ENCODE results near the gene MAGI2. TPM values are rescaled to one million over a fixed set of nuclear protein-coding genes. Genes with fewer than 3 reads are reported as not detected.

The MAGI2 gene
- total and polyA plus RNA-seq, 2 experiments from 2014 or later = 10.4 to 26.4 TPM

- H3K36me3 Mint-ChIP-seq (ENCODE audit: low read depth) = no peaks in the 10 kb centered on the region
- ATAC-seq = no peak
- H3K4me3 ChIP-seq = no peak overlapping the region
Observed at GRCh38 chr7:79130715-79131114, 322.8 kb downstream of the MAGI2 start.

GRCh38 chr7:79124331-79124730, 329.1 kb downstream of the MAGI2 start:
- H2AFZ ChIP-seq = no peak overlapping the region
- H3K4me2 ChIP-seq = no peak overlapping the region
- no peaks in the 10 kb centered on the region for H3F3A ChIP-seq (replicated peaks; ENCODE audit: low read depth)
- Mint-ChIP-seq H3K27ac (no peak overlapping the region), H3K36me3 (ENCODE audit: low read depth) (no peaks in the 10 kb centered on the region), H3K4me3 (no peak overlapping the region), H3K9me3 (no peaks in the 10 kb centered on the region), H3K4me1 (no peaks in the 10 kb centered on the region), H3K27me3 (ENCODE audit: insufficient read depth, low read depth, poor library complexity) (peaks cover 1% of the 10 kb centered on the region)
- H3K79me2 ChIP-seq (replicated peaks; ENCODE audit: insufficient read depth) = no peaks in the 10 kb centered on the region
- no peaks in the 10 kb centered on the region for H4K20me1 ChIP-seq (replicated peaks; ENCODE audit: insufficient read depth)
- no peaks in the 10 kb centered on the region for H3K27me3 ChIP-seq (ENCODE audit: insufficient read depth)
- ATAC-seq (no peak), DNase-seq (ENCODE audit: low spot score) (no peak)
- no peaks in the 10 kb centered on the region for H3K4me1 ChIP-seq (ENCODE audit: insufficient read depth)
- no peaks in the 10 kb centered on the region for H3K36me3 ChIP-seq (ENCODE audit: insufficient read depth)
- no peak overlapping the region for H3K27ac ChIP-seq (ENCODE audit: low read depth)
- H3K4me3 ChIP-seq = no peak overlapping the region
- peaks cover 14% of the 10 kb centered on the region; the same call in 1 of the 2 replicates for H3K9me2 ChIP-seq (ENCODE audit: insufficient read depth)
- TF ChIP-seq EZH2 (IDR thresholded peaks at IDR 0.05; ENCODE audit: low read depth, unreplicated experiment) (no peak), CREB1 (CRISPR knock-in tag; IDR thresholded peaks at IDR 0.05; ENCODE audit: low read depth) (no peak)

More at GRCh38 chr7:79130715-79131114, 322.8 kb downstream of the MAGI2 start:
- no peak for TF ChIP-seq ZNF114 (CRISPR knock-in tag; IDR thresholded peaks at IDR 0.05)
- TF ChIP-seq CREB1 (CRISPR knock-in tag; IDR thresholded peaks at IDR 0.05; ENCODE audit: low read depth) = no peak
- TF ChIP-seq ETS1 (IDR thresholded peaks at IDR 0.05) = no peak
- no peak for TF ChIP-seq ZNF331 (CRISPR knock-in tag; IDR thresholded peaks at IDR 0.05; ENCODE audit: low read depth)
- no peaks in the 10 kb centered on the region for H3K27me3 ChIP-seq (ENCODE audit: insufficient read depth)
- no peaks in the 10 kb centered on the region for H3K79me2 ChIP-seq (replicated peaks; ENCODE audit: insufficient read depth)
- no peaks in the 10 kb centered on the region for H3K4me1 Mint-ChIP-seq
- H4K20me1 ChIP-seq (replicated peaks; ENCODE audit: insufficient read depth) = no peaks in the 10 kb centered on the region
- no peaks in the 10 kb centered on the region for H3F3A ChIP-seq (replicated peaks; ENCODE audit: low read depth)
- no peaks in the 10 kb centered on the region for H3K4me1 ChIP-seq (ENCODE audit: insufficient read depth)
- H3K36me3 ChIP-seq (ENCODE audit: insufficient read depth) = no peaks in the 10 kb centered on the region
- H3K27me3 Mint-ChIP-seq (ENCODE audit: insufficient read depth, low read depth, poor library complexity) = no peaks in the 10 kb centered on the region
- H3K27ac Mint-ChIP-seq = no peak overlapping the region
- no peak overlapping the region for H3K27ac ChIP-seq (ENCODE audit: low read depth)
- no peaks in the 10 kb centered on the region for H3K9me3 Mint-ChIP-seq
- H3K9me2 ChIP-seq (ENCODE audit: insufficient read depth) = 0 out of 2 replicates have a peak, but pooled peaks cover 4% of the 10 kb centered on the region
- H3K4me2 ChIP-seq = no peak overlapping the region
- DNase-seq (ENCODE audit: low spot score) = no peak
- no peak overlapping the region for H3K4me3 Mint-ChIP-seq
- no peak overlapping the region for H2AFZ ChIP-seq

DNA sequence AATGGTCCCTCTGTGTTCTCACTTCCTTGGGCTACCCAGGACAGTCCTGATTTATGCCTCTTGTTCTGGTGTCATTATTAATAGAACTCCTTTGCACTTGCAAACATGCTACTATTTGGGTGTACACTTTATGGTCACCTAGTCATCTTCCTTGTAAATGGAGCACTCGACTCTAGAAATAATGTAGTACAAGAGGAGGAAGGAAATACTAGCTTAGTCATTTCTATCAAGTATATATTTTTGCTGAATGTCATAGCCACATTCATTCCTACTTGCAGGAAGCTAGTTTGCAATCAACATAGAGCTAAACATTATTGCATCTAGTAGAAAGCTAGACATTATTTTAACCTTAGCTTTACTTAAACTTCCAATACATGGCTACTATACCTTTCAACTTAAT, 335.3 kb downstream of the MAGI2 start:
- no peak overlapping the region for H3K4me3 Mint-ChIP-seq
- Histone ChIP-seq H3K36me3 (ENCODE audit: insufficient read depth) (no peaks in the 10 kb centered on the region), H3K27me3 (ENCODE audit: insufficient read depth) (no peaks in the 10 kb centered on the region), H3K4me3 (no peak overlapping the region), H3K79me2 (replicated peaks; ENCODE audit: insufficient read depth) (no peaks in the 10 kb centered on the region), H4K20me1 (replicated peaks; ENCODE audit: insufficient read depth) (no peaks in the 10 kb centered on the region), H3K27ac (ENCODE audit: low read depth) (no peak overlapping the region), H3K4me2 (no peak overlapping the region), H2AFZ (no peak overlapping the region), H3K9me2 (ENCODE audit: insufficient read depth) (no peaks in the 10 kb centered on the region), H3K4me1 (ENCODE audit: insufficient read depth) (no peaks in the 10 kb centered on the region; the same call in 1 of the 2 replicates), H3F3A (replicated peaks; ENCODE audit: low read depth) (no peaks in the 10 kb centered on the region)
- ATAC-seq (no peak), DNase-seq (ENCODE audit: low spot score) (no peak)
- no peaks in the 10 kb centered on the region for H3K9me3 Mint-ChIP-seq
- peaks cover 4% of the 10 kb centered on the region; the same call in 2 of the 3 replicates for H3K4me1 Mint-ChIP-seq
- H3K36me3 Mint-ChIP-seq (ENCODE audit: low read depth) = no peaks in the 10 kb centered on the region
- no peak overlapping the region for H3K27ac Mint-ChIP-seq
- TF ChIP-seq, protein P1, sequence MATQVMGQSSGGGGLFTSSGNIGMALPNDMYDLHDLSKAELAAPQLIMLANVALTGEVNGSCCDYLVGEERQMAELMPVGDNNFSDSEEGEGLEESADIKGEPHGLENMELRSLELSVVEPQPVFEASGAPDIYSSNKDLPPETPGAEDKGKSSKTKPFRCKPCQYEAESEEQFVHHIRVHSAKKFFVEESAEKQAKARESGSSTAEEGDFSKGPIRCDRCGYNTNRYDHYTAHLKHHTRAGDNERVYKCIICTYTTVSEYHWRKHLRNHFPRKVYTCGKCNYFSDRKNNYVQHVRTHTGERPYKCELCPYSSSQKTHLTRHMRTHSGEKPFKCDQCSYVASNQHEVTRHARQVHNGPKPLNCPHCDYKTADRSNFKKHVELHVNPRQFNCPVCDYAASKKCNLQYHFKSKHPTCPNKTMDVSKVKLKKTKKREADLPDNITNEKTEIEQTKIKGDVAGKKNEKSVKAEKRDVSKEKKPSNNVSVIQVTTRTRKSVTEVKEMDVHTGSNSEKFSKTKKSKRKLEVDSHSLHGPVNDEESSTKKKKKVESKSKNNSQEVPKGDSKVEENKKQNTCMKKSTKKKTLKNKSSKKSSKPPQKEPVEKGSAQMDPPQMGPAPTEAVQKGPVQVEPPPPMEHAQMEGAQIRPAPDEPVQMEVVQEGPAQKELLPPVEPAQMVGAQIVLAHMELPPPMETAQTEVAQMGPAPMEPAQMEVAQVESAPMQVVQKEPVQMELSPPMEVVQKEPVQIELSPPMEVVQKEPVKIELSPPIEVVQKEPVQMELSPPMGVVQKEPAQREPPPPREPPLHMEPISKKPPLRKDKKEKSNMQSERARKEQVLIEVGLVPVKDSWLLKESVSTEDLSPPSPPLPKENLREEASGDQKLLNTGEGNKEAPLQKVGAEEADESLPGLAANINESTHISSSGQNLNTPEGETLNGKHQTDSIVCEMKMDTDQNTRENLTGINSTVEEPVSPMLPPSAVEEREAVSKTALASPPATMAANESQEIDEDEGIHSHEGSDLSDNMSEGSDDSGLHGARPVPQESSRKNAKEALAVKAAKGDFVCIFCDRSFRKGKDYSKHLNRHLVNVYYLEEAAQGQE (IDR thresholded peaks at IDR 0.05; ENCODE audit: unreplicated experiment) = no peak
- H3K27me3 Mint-ChIP-seq (ENCODE audit: insufficient read depth, low read depth, poor library complexity) = no peaks in the 10 kb centered on the region
